Measurements from ENCODE around the gene C19orf44.

DNA sequence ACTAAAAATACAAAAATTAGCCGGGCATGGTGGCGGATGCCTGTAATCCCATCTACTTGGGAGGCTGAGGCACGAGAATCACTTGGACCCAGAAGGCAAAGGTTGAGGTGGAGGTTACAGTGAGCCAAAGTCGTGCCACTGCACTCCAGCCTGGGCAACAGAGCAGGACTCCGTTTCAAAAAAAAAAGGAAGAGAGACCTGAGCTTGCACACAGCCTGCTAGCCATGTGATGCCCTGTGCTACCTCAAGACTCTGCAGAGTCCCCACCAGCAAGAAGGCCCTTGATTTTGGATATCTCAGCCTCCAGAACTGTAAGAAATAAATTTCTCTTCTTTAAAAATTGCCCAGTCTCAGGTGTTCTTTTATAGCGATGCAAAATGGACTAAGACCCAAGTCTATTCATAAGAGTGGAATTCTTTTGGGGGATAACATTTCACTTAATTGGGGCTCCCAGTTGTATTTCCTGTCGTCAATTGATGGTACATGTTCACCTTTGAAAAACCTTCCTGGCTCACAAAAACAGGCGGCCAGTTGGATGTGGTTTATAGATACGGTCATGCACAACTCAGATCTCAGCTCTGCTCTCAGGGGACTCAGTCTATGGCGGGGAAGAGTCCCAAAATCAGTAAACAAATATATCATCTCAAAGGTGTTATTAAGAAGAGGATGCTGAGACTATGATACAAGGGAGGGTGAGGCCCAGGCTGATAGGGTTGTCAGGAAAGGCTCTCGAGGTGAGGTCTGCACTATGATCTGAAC, 48.5 kb downstream of the C19orf44 start:
- TF ChIP-seq, protein P1, sequence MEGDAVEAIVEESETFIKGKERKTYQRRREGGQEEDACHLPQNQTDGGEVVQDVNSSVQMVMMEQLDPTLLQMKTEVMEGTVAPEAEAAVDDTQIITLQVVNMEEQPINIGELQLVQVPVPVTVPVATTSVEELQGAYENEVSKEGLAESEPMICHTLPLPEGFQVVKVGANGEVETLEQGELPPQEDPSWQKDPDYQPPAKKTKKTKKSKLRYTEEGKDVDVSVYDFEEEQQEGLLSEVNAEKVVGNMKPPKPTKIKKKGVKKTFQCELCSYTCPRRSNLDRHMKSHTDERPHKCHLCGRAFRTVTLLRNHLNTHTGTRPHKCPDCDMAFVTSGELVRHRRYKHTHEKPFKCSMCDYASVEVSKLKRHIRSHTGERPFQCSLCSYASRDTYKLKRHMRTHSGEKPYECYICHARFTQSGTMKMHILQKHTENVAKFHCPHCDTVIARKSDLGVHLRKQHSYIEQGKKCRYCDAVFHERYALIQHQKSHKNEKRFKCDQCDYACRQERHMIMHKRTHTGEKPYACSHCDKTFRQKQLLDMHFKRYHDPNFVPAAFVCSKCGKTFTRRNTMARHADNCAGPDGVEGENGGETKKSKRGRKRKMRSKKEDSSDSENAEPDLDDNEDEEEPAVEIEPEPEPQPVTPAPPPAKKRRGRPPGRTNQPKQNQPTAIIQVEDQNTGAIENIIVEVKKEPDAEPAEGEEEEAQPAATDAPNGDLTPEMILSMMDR (IDR thresholded peaks at IDR 0.05) = no peak
- no peak for TF ChIP-seq POLR2A (IDR thresholded peaks at IDR 0.05)

Data from body of pancreas (tissue), 4 donors.